Inflammatory macrophage (primary cell): ENCODE data around the gene TOR2A.

Source experiments
- DNase-seq, 2 donors: peaks; one replicate each; pipeline ENCODE4 v3.0.0-alpha.2; 2020 to 2022
- total RNA-seq, 18 experiments: gene quantifications; one replicate each; lab custom pipeline; 2026; ENCODE audit warnings: mixed read lengths in 6 of 18, inconsistent platforms in 2 of 18; lab: John Stamatoyannopoulos, UW

Gene TOR2A
- 8.3 to 29.8 (median 19.1) reads per million in 18 experiments for total RNA-seq

DNA sequence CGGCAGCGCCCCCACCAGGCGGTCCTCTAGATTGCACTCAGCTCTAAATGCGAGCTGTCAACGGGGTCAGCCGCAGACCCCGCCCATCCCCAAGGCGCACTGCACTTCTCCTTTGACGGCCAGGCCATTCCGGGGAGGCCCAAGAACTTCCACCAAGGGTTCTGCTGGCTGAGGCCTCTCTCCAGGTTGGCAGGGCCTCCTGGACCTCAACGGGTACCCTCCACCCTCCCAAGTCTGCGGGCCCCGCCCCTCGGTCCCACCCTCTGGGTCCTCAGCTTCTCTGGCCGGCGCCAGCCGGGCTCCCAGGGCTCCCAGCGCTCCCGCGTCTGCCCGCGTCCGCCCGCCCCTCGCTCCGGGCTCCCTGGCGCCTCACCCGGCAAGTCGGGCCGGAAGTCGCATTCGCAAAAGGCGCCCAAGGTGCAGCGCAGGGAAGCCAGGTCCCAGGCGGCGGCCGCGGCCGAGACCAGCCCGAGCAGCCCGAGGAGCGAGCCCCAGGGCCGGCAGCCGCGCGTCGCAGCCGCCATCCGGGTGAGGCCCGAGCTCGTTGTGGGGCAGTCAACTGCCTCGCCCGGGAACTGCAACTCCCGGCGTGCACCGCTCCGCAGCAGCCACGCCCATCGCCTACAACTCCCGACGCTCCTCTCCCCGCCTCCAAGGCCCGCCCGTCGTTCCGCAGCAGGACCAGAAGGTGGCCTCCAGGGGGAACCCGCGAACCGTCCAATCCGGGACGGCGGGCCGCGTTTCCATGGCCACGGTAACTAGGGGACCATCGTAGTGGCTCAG is at the start of gene TOR2A:
TOR2A (minus strand) TSS at position 548 of the 783 bp plus-strand sequence; CDS start at position 524, 24 bp downstream.
- peak; percentile 97 to 98 for DNase-seq

DNA sequence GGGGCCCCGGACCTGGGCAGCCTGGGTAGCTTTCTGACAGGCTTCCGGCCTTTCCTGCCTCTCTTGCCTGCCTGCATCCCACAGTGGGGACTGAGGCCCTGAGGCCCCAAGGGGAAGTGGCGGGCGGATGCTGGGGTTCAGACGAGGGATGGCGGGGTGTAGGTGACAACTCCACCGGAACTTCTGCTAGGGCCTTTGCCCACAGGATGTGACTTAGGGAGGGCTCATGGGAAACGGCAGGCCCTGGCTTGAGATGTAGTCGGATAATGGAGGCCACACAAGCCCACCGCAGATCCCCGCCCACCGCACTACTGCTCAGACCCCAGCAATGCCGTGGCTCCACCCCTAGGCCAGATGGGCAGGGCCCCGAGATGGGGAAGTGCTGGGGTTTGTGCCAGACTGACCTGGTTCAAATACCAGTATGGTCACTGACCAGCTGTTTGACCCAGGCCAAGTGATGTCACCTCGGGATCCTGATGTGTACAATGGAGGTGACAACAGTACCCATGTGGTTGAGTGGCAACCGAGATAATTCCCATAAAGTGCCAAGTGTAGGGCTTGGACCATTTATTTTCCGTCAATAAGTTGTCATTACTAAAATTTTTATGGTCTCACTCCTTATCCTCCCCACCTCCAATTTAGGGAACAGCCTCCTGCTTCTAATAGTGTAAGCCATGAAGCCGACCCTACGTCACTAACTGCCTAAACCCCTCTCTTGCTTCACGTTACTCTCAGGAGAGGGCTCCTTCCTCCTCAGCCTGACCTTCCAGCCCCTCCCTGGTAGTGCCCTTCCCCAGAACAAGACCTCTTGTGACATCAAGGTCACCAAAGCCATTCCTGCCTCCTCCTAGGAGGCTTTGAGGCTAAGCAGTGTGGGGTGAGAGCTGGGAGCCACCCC is 48.3 kb upstream of the TOR2A start:
- peak; percentile 78 to 79 for DNase-seq

DNA sequence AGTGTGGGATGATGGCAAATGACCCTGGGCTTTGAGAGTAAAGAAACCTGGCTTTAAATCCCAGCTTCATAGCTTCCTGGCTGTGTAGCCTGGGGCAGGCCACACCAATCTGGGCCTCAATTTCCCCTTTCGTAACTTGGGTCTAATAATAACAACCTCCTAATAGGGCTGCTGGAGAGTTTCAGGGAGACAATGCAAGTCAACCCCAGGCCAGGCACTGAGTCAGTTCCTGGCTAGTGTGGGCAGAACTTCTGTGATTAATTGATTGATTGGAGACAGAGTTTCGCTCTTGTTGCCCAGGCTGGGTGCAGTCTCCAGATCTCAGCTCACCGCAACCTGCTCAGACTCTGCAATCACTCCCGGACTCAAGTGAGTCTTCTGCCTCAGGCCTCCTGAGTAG is 46.7 kb upstream of the TOR2A start:
- peak in 1 of 2 donors; percentile 38 for DNase-seq

DNA sequence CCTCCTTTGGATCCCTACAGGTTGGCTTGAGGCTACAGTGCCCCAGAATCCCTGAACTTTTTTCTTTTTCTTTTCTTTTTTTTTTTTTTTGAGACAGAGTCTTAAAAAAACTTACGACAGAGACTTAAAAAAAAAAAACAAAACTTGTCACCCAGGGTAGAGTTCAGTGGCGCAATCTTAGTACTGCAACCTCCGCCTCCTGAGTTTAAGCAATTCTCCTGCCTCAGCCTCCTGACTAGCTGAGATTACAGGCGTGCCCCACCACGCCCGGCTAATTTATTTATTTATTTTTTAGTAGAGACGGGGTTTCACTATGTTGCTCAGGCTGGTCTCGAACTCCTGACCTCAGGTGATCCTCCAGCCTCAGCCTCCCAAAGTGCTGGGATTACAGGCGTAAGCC is 45.8 kb upstream of the TOR2A start:
- DNase-seq = peak; percentile 89 to 92

DNA sequence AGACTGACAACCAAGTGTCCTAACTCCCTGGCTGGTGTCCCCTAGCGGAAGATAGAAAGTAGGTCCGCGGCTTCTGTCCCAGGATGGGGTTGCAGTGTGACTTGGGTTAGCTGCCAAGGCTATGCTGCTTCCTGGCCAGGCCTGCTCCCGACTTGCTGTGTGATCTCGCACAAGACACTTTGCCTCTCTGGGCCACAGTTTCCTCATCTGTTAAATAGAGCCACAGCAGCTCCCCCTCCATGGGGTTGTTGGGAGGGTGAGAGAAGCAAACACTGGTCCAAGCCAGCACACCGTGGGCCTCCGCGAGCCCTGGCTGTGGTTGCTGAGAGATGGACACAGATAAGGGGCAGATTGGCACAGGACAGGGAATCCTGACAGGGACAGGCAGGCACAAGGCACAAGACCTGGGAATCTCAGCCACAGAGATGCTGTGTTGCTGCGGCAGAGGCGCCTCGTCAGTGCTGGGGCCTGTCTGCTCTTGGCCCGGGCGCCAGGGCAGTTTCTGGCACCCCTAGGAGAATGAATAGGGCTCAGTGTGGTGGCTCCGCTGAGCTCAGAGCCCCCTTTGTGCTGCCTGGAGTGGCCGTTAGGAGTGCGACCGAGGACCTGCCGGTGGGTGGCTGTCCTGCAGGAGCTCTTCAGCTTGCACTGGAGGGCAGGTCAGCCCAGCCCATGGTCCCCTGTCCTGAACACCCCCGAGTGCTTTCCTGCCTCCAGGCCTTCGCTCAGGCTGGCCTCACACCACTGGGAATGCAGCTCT is 45.2 kb upstream of the TOR2A start:
- DNase-seq = no peak

DNA sequence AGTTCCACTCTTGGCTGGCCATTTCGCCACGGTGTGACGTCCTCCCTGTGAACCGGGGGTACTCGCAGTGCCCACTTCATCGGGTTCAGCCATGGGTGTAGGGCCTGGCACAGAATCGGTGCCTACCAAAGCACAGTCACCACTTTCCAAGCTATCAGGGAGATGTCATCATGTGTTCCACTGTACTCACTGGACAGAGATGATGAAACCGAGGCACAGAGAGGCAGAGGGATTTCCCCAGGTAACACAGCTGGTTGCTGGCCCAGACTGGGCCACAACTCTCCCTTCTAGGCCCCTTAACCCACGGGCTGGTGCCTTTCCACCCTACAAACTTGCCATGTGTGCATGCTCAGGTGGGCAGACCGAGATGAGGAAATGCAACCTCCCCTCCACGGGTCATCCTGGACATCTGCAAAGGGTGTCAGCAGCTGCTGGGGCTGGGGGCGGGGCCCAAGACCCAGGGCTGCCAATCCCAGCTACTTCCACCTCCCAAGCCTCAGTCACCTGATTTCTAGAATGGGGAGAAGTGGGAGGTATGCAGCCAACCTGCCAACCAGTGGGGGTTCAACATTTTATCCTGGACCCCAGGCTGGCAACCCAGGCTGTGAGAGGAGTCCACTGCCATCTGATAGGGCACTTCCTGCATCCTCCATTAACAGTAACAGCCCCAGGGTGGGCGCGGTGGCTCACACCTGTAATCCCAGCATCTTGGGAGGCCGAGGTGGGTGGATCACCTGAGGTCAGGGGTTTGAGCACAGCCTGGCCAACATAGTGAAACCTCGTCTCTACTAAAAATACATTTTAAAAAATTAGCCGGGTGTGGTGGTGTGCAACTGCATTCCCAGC is 44.3 kb upstream of the TOR2A start:
- peak; percentile 68 to 83 for DNase-seq

DNA sequence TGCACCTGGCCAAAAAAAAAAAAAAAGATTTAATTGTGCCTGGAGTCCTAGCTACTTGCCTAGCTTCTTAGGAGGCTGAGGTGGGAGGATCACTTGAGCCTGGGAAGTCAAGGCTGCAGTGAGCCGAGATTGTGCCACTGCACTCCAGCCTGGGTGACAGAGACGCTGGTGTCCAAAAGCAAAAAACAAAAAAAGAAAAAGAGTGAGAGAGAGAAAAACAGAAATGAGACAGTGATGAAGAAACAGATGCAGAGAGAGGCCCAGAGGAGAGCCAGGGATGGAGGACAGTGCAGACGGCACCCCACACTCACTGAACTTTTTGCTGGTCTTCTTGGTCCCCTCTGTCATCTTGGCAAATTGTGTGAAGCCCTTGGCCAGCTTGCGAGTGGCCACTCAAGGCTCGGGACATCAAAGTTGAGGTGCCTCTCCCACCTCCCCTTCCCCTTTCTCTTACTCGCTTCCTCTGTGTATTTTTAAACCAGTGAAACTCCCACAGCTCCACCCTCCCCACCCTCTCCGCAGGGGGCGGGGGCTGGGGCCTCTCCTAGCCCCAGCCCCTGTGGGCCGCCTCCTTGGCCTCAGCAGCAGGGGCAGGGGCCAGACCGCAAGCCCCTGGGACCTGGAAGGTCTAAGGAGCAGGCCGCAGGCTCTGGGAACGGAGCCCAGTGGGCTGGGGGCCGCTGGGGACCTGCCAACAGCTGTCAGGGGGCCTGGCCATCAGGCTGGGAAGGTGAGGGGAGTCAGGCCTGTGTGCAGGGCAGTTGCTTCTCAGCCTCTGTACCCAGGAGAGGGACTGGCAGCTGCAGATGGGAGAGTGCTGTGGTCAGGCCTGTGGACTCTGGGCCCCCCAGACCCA is 43.4 kb upstream of the TOR2A start, which contains the start of gene SH2D3C:
SH2D3C (minus strand) TSS at position 387 of the 856 bp plus-strand sequence; CDS start at position 348, 39 bp downstream.
- DNase-seq = peak; percentile 64 to 69

DNA sequence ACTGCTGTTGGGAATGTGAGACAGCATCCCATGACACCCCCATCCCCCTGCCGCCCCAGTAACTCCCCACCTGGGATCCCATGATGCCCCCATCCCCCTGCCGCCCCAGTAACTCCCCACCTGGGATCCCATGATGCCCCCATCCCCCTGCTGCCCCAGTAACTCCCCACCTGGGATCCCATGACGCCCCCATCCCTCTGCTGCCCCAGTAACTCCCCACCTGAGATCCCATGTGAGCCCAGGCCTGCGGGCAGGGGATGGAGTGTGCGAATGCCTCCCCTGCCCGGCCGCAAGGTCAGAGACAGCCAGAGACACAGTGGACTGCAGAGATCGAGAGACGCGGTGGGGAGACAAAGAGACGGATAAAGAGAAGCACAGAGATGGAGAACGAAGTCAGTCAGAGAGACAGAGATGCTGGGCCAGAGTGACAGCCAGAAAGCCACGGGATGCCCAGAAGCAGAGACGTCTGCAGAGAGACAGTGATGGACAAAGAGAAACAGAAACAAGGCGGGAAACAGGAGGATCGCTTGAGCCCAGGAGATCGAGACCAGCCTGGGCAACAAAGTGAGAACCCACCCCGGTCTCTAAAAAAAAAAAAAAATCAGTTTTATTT is 42.4 kb upstream of the TOR2A start:
- DNase-seq = no peak

DNA sequence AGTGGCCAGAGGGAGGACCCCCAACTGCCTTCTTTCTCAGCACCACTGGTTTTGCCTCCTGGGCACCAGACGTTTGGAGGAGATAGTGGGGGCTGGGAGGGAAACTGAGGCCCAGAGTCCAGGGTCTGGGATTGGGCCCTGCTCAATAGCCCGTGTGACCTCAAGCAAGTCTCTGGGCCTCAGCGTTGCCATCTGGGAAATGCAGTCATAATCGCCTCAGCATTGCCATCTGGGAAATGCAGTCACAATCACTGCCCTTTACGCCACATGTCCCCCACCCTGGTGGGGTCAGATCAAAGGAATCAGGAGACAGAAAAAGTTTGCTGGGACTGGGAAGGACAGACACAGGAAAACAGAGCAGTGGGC is 41.8 kb upstream of the TOR2A start:
- no peak for DNase-seq

DNA sequence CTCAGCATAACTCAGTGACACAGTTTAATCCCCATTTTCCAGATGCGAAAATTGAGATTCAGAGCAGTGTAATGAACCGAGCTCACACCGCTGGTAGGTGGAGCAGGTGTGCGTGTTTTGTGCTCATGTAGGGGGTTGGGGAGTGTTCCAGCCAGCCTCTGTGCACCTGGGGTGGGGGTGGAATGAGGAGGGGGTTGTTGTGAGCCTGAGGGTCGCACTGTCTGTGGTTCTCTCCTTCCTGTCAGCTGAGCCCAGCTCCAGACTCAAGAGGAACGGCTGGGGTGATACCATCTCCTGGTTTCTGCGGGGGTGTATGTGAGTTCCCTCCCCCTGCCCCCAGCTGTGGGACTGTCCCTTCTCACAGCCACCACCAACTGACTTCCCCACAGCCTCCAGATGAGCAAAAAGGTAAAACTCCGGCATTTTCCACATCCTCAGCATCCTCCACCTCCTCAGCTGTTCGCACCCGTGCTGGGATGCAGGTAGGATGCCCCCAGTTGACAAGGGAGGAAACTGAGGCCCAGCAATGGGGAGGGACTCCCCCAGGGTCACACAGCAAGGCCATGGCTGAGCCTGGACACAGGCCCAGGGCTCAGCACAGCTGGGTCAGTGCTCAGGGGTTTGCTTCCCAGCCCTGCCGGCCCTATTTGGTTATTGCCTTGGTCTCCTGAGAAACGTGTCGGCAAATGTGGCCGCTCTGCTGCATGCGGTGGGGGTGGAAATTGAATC is 41.3 kb upstream of the TOR2A start:
- DNase-seq = peak; percentile 85 to 88

DNA sequence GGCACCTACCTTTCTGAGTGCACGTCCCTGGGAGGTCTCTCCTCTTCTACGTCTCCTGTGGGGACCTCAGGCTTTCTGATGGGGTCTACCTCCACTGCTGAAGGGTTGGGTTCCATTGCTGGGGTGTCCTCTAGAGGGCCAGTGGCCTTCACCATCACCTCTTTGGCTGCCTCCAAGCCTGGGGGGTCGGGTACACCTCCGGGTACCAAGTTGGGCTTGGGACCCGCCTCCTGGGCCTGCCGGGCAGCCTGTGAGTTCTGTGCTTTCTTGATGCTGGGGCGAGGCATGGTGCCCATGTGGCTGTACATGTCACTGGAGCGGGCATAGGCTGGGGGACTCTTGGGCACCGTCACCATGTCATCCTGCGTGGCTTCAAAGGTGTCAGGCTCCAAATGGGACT is 38.9 kb upstream of the TOR2A start:
- no peak for DNase-seq

DNA sequence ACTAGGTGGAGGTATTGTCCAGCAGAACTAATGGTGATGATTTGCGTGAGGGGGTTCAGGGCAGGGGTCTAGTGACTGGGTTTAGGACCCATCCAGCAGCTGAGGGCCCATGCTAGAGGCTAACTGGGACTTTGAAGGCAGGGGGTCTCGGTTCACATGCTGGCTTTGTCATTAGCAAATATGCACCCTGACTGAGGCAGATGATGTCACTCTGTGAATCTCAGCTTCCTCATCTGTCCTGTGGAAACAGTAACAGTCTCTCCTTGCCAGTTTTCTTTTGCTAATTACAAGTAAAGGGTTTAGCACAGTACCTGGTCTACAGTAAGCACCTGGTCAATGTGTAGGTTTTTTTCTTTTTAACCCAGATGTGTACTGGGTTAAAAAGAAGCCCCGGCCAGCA is 38.2 kb upstream of the TOR2A start:
- DNase-seq = peak; percentile 38 to 53

DNA sequence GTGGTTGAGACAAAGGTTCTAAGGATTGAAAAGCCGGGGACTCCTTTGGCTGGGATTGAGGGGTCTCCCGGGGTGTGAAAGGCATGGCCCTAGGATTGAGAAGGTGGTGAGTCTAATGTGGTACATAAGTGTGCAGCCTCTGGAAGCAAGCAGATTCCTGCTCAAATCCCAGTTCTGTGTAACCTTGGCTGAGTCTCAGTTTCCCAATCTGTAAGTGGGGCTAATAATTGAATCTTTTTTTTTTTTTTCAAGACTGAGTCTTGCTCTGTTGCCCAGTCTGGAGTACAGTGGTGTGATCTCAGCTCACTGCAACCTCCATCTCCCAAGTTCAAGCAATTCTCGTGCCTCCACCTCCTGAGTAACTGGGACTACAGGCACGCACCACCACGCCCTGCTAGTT is 37.5 kb upstream of the TOR2A start:
- DNase-seq = no peak

DNA sequence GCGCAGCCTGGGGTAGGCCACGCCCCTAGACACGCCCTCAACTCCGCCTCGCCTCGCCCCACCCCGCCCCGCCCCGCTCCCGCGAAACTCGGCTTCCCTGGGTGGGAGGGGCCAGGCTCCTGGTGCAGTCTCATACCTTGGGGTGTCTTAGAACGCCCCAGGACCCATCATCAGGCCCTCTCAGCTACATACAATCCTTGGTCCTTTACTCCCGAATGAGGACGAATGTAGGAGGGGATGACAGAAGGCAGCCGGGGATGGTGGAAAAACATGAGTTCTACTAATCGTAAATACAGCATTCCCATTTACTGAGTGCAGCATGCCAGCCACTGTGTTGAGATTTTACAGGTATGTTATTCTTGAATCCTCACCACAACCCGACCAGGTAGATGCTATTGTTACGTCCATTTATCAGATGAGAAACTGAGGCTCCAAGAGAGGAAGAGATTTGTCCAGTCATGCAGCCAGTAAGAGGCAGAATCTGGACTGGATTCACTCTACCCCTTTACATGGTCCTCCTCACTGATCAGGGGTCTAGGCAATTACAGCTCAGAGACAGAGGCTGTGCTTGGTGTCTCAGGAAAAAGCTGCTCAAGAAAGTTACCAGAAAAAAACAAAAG is 36.6 kb upstream of the TOR2A start:
- no peak for DNase-seq

DNA sequence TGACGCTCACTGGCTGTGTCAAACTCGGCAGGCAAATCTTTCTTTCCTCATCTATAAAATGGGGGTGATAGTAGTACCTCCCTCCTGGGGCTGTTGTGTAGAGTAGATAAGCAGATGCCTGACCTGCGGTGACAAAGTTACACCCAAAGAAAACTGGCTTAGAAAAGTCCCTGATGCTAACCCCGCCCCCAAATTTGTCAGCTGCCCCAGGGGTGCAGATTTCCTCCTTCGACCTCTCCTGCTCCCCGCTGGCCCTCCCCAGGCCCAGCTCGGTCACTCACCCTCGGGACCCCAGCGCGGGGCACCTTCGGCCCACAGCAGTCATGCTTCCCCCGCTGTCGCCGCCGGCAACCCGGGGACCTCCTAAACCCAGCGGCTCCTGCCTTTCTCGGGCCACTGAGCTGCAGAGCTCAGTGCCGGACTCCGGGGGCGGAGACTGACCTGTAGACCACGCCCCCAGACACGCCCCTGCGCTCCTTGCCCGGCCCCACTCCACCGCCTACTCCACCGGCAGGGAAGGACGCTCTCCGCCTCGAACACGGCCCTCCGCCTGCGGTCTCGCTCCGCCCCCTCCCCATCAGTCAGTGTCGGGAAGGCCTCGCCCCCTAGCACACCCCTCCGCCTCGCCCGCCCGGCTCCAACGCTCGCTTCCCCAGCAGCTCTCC is 35.9 kb upstream of the TOR2A start:
- peak; percentile 98 to 99 for DNase-seq

DNA sequence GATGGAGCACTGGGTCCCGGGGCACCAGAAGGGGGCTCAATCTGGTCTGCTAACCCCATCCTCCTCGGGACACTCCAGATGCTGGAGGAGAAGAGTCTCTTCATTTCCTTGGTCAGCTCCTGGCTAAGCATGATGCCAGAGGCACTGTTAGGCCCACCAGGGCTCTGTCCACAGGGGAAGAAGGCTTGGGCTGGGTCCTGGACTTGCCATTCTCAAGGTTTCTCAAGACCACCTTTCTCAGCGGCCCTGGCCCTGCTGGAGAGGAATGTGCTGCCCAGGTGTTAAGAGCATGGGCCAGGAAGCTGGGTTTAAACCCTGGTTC is 35.5 kb upstream of the TOR2A start:
- no peak for DNase-seq

DNA sequence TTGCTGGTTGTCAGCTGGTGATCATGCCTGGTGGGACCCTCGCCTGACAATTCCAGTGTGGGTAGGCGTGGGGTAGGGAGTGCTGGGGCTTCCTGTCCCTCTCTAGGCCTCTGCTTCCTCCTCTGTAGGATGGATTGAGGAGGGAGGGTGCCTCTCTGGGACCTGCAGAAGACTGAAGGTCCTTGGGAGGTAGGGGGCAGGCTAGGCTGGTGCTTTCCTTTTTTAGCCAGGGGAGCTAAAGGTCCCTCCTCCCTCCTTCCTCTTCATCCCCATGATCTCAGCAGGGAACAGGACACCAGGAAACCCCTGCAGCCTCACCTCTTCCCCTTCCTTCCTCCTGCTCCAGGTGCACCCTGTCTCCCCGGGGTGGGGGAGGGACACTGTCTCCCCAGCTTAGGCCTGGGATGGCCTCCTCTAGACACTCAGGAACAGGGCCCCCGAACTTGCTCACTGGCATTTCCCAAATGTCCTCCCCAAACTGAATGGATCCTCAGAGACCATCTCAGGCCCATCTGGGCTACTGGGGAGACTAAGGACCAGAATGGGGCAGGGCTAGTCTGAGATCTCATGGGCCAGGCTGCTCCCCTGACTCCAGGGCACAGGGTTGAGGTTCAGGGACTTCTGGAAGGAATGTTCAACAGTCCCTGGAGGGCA is 35.0 kb upstream of the TOR2A start:
- DNase-seq = no peak

DNA sequence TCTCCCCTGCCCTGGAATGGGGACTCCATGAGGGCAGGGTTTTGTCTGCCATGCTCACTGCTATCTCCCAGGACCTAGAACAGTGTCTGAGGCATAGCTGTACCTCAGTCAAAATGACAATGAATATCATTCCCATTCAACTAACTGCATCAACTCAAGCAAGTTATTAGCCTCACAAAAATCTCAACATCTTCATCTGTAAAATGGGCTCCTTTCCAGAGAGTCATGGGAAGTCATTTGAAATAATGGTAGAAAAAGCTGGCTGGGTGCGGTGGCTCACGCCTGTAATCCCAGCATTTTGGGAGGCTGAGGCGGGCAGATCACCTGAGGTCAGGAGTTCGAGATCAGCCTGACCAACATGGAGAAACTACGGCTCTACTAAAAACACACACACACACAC is 34.0 kb upstream of the TOR2A start:
- DNase-seq = no peak
